Stimulated activated CD8-positive, alpha-beta memory T cell treated with anti-CD3 and anti-CD28 coated beads, Interleukin-2, amount 100 ng/mL, for 1 hour (primary cell): Measurements from ENCODE around the gene CNTN4.

ENCODE experiments used
- DNase-seq, 2 donors: peaks; one replicate each; pipeline ENCODE4 v3.0.0-alpha.2; 2020; ENCODE audit warnings: low read depth in 2 of 2

CNTN4 gene

GRCh38 chr3:3037156-3037555 is 938.5 kb downstream of the CNTN4 start:
- DNase-seq, result no peak

GRCh38 chr3:3038201-3038991 is 939.7 kb downstream of the CNTN4 start:
- DNase-seq, result no peak

- DNase-seq, result no peak
Observed at GRCh38 chr3:3053974-3054373, 955.3 kb downstream of the CNTN4 start.

GRCh38 chr3:3059645-3060044 is 961.0 kb downstream of the CNTN4 start:
- DNase-seq, result no peak

- DNase-seq, result no peak
Observed at GRCh38 chr3:3064297-3064696, 965.6 kb downstream of the CNTN4 start.

- no peak for DNase-seq
Observed at GRCh38 chr3:3065876-3066275, 967.2 kb downstream of the CNTN4 start.

DNA sequence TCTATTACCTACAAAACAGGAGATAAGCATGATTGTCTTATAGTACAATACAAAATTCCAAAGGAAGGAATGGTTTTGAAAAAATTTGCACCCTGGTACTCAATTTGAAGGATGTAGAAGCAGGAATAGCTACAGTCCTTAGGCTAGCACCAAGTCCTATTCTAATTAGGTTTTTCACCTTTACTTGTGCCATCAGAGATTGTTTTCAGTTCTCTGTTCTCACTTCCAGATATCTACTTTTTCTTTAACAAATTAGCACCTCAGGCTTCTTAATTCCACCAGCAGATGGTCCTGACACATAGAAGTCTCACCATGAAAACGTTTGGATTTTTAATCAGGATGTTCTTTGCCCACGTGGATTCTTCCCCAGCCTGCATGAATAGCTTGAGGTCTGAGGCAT is 967.7 kb downstream of the CNTN4 start:
- DNase-seq, result no peak

- no peak for DNase-seq
Observed at GRCh38 chr3:3066910-3067309, 968.2 kb downstream of the CNTN4 start.

DNA sequence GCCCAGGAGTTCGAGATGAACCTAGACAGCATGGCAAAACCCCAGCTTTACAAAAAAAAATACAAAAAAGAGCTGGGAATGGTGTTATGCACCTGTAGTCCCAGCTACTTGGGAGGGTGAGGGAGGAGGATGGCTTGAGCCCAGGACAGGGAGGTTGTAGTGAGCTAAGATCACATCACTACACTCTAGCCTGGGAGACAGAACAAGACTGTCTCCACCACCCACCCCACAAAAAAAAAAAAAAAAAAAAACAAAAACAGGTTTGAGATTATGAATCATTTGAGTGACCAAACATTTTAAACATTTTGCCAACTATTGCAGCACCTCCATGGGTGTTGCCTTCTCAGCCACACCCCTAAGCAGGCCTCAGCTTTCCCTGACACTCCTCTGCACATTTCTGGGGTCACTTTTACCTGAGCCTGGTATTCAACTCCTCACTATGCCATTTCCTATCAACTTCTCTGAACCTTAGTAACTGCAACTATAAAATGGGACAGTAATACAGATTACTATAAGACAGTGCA is 969.8 kb downstream of the CNTN4 start:
- no peak for DNase-seq

DNA sequence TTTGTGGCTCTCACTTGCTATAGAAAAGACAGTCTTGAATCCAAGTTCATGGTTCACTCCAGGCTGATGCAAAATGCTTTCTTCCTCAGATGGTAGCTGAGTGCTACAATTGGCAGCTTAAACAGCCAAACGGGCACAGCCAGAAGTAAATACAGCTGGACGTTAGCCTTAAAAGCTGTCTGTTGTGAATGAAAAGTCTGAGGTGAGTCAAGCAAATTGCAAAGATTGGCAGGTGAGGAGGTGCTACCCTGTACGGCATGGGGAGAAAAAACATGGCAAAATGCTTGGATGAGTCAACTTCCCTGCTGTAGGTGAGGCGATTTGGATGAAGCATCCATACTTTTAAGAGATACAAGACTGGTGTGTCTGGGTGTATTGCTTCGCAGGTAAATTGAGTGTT is 971.1 kb downstream of the CNTN4 start:
- no peak for DNase-seq

DNA sequence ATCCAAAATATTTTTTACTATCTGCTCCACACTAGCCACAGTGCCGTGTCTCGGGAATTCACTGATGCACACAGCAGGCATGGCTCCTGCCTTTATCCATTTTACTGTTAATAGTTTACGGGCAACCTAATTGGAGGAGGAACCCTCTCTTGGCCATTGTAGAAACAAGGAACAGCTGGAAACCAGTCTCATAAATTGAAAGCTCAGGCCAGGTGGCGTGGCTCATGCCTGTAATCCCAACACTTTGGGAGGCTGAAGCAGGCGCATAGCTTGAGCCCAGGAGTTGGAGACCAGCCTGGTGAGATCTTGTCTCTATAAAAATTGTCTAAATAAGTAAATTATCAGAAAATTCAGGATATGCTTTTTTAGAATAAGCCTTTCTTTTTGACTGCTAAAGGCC is 972.5 kb downstream of the CNTN4 start:
- no peak for DNase-seq

- no peak for DNase-seq
Observed at GRCh38 chr3:3074551-3075257, 976.0 kb downstream of the CNTN4 start.

- DNase-seq, result no peak
Observed at GRCh38 chr3:3080309-3080708, 981.6 kb downstream of the CNTN4 start.

GRCh38 chr3:3081381-3082233 is 982.9 kb downstream of the CNTN4 start:
- DNase-seq, result no peak

- no peak for DNase-seq
Observed at GRCh38 chr3:3082234-3082924, 983.7 kb downstream of the CNTN4 start.

DNA sequence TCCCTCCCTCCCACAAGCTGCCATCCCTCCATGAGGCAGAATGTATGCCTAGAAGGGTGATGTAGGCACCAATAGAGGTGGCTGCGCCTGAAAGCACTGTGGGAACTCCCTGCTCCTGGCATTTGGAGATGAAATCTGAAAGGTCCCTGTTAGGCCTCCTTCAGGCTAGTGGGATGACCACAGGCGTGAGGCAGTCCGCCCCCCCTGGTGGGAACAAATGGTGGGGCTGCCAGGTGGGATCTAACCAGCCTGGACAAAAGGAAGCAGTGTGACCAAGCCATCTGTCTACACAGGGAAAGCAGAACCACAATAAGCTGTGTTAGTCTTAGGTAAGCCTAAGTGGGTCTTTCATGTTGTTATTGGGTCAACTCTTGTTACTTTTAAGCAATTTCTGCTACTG is 986.2 kb downstream of the CNTN4 start:
- DNase-seq, result no peak

DNA sequence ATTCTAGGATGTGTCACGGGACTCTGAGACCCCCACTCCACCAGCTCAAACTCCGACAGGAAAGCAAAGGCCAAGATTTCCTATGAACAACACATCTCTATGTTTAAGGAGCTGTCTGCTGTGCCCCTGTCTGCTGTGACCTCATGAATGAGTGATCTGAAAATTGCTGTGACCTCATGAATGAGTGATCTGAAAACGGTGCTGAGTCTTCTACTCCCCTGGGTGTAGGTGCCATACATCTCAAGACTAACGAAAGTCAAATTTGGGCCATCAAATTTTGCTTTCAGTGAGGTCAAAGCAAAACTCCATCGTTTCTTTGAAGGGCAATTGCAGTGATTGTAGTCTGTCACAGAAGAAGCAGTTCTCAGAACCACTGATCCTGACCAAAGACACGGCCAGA is 987.1 kb downstream of the CNTN4 start:
- no peak for DNase-seq

- DNase-seq, result no peak
Observed at GRCh38 chr3:3086239-3086638, 987.6 kb downstream of the CNTN4 start.

GRCh38 chr3:3087279-3087678 is 988.6 kb downstream of the CNTN4 start:
- no peak for DNase-seq

DNA sequence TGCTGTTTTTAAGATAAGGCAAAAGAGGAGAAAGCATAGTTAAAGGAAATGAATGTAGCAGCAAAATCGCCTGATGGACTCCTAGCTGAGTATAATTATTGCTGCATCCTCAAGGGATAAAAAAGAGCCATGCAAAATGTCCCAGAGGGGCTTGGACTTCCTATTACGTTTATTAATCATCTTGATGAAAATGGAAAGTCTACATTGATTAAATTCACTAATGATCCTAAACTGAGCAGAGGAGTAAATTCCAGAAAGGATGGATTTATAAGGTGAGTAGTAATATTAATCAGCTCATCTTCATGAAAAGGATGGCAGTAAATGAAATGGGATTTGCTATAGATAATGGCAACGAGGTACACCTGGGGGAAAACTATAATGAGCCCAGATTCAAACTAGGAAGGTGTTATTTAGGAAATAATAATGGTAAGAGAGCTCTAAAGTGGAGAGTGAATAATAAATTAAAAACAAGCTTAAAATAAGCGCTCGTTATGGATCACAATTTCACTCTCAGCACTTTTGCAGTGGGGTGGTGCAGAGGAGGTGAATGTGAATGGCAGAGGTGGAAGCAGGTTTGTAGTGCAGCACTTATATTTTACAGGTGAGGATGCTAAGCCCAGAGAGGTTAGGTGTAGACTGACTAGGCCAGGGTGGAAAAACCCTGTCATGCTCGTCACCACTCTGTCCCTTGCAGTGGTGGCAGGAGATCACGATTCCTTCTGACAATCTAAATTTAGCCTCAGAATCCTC is 989.2 kb downstream of the CNTN4 start:
- no peak for DNase-seq

- no peak for DNase-seq
Observed at GRCh38 chr3:3089017-3089416, 990.4 kb downstream of the CNTN4 start.
